NOMO-1 (cell line): ENCODE measurements around the gene DPF3.
A peak's percentile ranks its signal among the peaks of the same experiment; 100 is the strongest.

ENCODE experiments used
- DNase-seq, 2 experiments: peaks; one replicate each; lab custom pipeline; 2025; ENCODE audit not compliant: unreplicated experiment in 2 of 2; lab: John Stamatoyannopoulos, UW

Gene DPF3

GRCh38 chr14:72606879-72607278 lies 287.0 kb downstream of the DPF3 start:
- no peak for DNase-seq

- no peak for DNase-seq
Observed at GRCh38 chr14:72605921-72606220, 288.0 kb downstream of the DPF3 start.

- DNase-seq = no peak
Observed at GRCh38 chr14:72605096-72605920, 288.6 kb downstream of the DPF3 start.

GRCh38 chr14:72604133-72604532 lies 289.8 kb downstream of the DPF3 start:
- DNase-seq = no peak

- no peak for DNase-seq
Observed at GRCh38 chr14:72603639-72604038, 290.3 kb downstream of the DPF3 start.

GRCh38 chr14:72600551-72601330 lies 293.2 kb downstream of the DPF3 start:
- DNase-seq = no peak

- DNase-seq = no peak
Observed at GRCh38 chr14:72599579-72600470, 294.1 kb downstream of the DPF3 start.

GRCh38 chr14:72598306-72598705 lies 295.6 kb downstream of the DPF3 start:
- DNase-seq = no peak

- no peak for DNase-seq
Observed at GRCh38 chr14:72597252-72598233, 296.4 kb downstream of the DPF3 start.

GRCh38 chr14:72595152-72595862 lies 298.6 kb downstream of the DPF3 start:
- DNase-seq = no peak

- DNase-seq = peak in 1 of 2 experiments; percentile 23
Observed at GRCh38 chr14:72594099-72594901, 299.6 kb downstream of the DPF3 start.

- no peak for DNase-seq
Observed at GRCh38 chr14:72591391-72591790, 302.5 kb downstream of the DPF3 start.

GRCh38 chr14:72590577-72590976 lies 303.3 kb downstream of the DPF3 start:
- DNase-seq = no peak

- DNase-seq = no peak
Observed at GRCh38 chr14:72589652-72590051, 304.2 kb downstream of the DPF3 start.

- DNase-seq = no peak
Observed at GRCh38 chr14:72588521-72588920, 305.4 kb downstream of the DPF3 start.

- no peak for DNase-seq
Observed at GRCh38 chr14:72583316-72584272, 310.3 kb downstream of the DPF3 start.

GRCh38 chr14:72582582-72582981 lies 311.3 kb downstream of the DPF3 start:
- DNase-seq = no peak
